Diencephalon (tissue), 1 donor: ENCODE data around the gene PMPCA. TPM values are rescaled to one million over a fixed set of nuclear protein-coding genes. Genes with fewer than 3 reads are reported as not detected.

ENCODE experiments used
- total RNA-seq: library from RNA; depleted of rRNA; stranded (reverse); fragments of >200 nt; gene quantifications from one replicate; pipeline ENCODE4 v1.2.3, GENCODE V29; 2014

The PMPCA gene
- total RNA-seq: 32.5 TPM

GRCh38 chr9:136410500-136411287 is at the start of gene PMPCA, which contains the start of gene ENTR1:
Gene PMPCA (plus strand): TSS chr9:136410658. CDS start chr9:136410669, 11 bp downstream.
Gene ENTR1 (minus strand): TSS chr9:136410614. CDS start chr9:136410397, 217 bp downstream.

GRCh38 chr9:136363106-136363948 is 47.1 kb upstream of the PMPCA start, which contains the start of gene DNLZ:
Gene DNLZ (minus strand): TSS chr9:136363744. CDS start chr9:136363714, 30 bp downstream.

GRCh38 chr9:136373300-136374182 is 36.9 kb upstream of the PMPCA start, which contains the start of gene CARD9:
Gene CARD9 (minus strand): TSS chr9:136373669. CDS start chr9:136372078, 1,591 bp downstream.

GRCh38 chr9:136400038-136400834 is 10.2 kb upstream of the PMPCA start, which contains the start of gene SNAPC4:
Gene SNAPC4 (minus strand): TSS chr9:136400170. CDS start chr9:136398428, 1,742 bp downstream.

GRCh38 chr9:136439481-136440408 is 29.3 kb downstream of the PMPCA start, which contains the start of gene INPP5E:
Gene INPP5E (minus strand): TSS chr9:136439845. CDS start chr9:136439419, 426 bp downstream.

Other genes with a start within 250 kb of the PMPCA start
- not detected for gene LHX3, start 205.5 kb upstream of the PMPCA start, total RNA-seq
- gene QSOX2, start 164.8 kb upstream of the PMPCA start, total RNA-seq: 10.8 TPM
- gene CCDC187, start 106.6 kb upstream of the PMPCA start, total RNA-seq: 0.23 TPM
- 62.5 TPM for gene GPSM1, start 83.1 kb upstream of the PMPCA start, total RNA-seq
- 10.4 TPM for gene DNLZ, start 46.9 kb upstream of the PMPCA start, total RNA-seq
- 2.3 TPM for gene CARD9, start 37.0 kb upstream of the PMPCA start, total RNA-seq
- gene SNAPC4, start 10.5 kb upstream of the PMPCA start, total RNA-seq: 7.8 TPM
- gene ENTR1, start within 50 bp of the PMPCA start, total RNA-seq: 17.1 TPM
- gene INPP5E, start 29.2 kb downstream of the PMPCA start, total RNA-seq: 12.7 TPM
- gene SEC16A, start 72.4 kb downstream of the PMPCA start, total RNA-seq: 19.1 TPM
- gene NOTCH1, start 135.4 kb downstream of the PMPCA start, total RNA-seq: 41.3 TPM